MM.1S (cell line): ENCODE results near the gene TECPR2.

Source experiments
- CTCF ChIP-seq: fragments of 300-600 bp; sonication (generic); IDR thresholded peaks from 2 replicates; pipeline ENCODE4 v1.5.1; 2016; ENCODE audit warnings: antibody characterized with exemption, low read length, mixed read lengths
- EZH2 ChIP-seq: fragments of 300-600 bp; sonication (generic); optimal IDR thresholded peaks from 2 replicates; pipeline ENCODE3; 2017; ENCODE audit warnings: low read depth, mild to moderate bottlenecking, antibody characterized with exemption, low read length, mixed read lengths
- EZH2phosphoT487 ChIP-seq: fragments of 300-600 bp; sonication (generic); IDR thresholded peaks from 2 replicates; pipeline ENCODE4 v1.6.1; 2018; ENCODE audit warnings: antibody characterized with exemption, low read length

- TF ChIP-seq EZH2 (no peak), CTCF (no peak), EZH2phosphoT487 (no peak)
These were observed 179.0 kb downstream of the TECPR2 start for GRCh38 chr14:102541771-102542170.
